Measurements from ENCODE around the gene EFHC2.

GRCh38 chrX:44174061-44174460 is 169.4 kb downstream of the EFHC2 start:
- TF ChIP-seq ESRRG (CRISPR knock-in tag; IDR thresholded peaks at IDR 0.05) (no peak), PATZ1 (CRISPR knock-in tag; IDR thresholded peaks at IDR 0.05; ENCODE audit: borderline replicate concordance) (no peak), CREB5 (CRISPR knock-in tag; IDR thresholded peaks at IDR 0.05; ENCODE audit: low read depth) (no peak), BACH2 (CRISPR knock-in tag; IDR thresholded peaks at IDR 0.05; ENCODE audit: borderline replicate concordance) (no peak), RARB (CRISPR knock-in tag; IDR thresholded peaks at IDR 0.05) (no peak), OSR1 (CRISPR knock-in tag; IDR thresholded peaks at IDR 0.05) (no peak)
